Raji (cell line): ENCODE data around the gene AOPEP.

Experiments
- POLR2A ChIP-seq: IDR thresholded peaks from 2 replicates; pipeline ENCODE4 v1.6.1; 2011; ENCODE audit warnings: low read depth, low read length, control low read depth; ENCODE audit not compliant: insufficient read depth

AOPEP gene

DNA sequence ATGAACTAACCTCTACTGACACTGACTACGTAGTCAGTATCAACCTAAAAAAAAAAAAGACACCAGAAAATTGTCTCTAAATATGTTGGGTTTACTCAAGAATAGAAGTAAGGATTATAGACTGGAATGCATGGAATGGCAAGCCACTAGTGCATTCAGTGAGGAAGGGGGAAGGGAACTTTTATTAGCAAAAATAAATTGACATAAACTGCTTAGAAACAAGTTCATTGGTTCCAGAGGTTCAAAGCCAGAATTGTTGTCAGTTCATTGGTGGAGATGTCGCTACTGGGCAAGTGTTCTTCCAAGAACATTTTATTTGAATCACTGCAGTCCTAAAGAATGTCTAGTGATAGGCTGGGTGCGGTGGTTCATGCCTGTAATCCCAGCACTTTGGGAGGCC is 26.1 kb upstream of the AOPEP start:
- TF ChIP-seq POLR2A, result no peak

GRCh38 chr9:94703488-94704140 is 22.9 kb upstream of the AOPEP start:
- no peak for TF ChIP-seq POLR2A

DNA sequence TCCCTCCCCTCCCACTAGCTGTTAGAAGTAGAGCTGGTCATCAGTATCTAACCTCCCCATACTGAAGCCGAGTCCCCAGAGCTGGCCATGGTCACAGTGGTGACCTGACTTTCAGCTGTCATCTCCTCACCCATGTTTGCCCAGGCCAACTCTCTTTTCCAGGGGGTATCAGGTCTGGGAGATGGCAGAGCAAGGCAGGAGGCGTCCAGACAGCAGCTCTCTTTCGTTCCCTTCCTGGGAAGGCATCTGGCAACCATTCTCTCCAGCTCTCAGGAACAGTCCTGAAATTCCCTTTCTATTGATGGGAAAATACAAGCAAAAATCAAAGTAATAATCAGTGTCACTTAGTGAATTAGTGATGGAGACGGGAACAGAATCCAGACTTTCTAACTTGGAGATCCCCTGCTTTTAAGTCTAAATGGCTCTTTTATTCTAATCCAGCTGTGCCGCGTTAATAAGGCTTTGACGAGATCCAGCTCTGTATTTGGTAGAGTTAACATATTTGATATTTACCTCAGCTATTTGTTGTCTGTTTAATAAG is 21.3 kb upstream of the AOPEP start:
- TF ChIP-seq POLR2A, result no peak

GRCh38 chr9:94706922-94707321 is 19.6 kb upstream of the AOPEP start:
- no peak for TF ChIP-seq POLR2A

DNA sequence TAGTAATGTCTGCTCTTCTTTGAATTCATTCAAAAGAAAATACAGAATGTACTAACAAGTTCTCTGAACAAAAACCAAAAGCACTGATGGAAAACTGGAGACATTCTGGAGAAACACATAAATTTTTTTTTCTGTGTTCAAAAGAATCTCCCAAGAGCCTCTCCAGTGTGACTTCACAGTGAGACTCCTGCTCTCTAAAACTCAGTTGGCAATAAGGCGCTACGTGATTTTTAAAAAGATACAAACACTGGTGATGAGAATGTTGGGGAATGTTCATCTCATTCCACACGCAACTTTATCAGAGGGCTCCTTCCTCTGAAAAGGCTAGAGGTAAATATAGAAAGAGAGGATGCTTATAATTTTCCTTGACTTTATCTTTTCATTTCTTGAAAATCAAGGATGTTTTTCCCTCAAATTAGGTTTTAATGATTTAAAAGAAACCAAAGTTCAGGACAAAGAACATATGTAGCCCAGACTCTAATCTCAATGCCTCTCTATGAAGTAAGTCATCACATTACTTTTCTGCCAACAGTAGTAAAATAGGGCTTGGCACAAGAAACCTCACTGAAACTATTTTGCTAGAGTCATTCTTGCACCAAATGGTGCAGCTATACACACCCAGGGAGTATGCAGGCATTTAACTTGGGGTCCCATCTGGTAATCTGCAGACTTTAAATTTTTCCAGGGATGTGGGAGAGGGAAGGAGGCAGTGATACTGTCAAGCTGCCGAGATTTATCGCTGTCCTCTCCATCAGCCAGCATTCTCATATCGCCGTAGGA is 12.9 kb upstream of the AOPEP start:
- TF ChIP-seq POLR2A, result no peak

DNA sequence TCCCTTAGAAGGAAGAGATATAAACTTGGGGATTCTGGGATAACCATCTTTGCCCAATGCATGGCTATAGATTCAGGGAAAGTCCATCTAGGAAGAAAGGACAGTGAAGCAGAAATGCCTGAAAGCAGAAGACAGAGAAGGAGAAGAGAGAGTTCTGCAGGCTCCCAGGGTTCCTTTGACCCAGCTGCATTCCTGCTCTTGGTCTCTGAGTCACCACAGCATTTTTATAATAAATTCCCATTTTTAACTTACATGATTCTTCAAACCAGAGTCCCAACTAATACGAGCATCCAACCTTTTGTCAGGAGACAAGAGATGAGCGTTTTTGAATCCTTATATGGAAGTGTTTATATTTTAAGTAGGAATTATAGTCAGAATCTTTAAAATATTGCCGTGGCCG is 12.0 kb upstream of the AOPEP start:
- no peak for TF ChIP-seq POLR2A

GRCh38 chr9:94717761-94718160 is 8.7 kb upstream of the AOPEP start:
- no peak for TF ChIP-seq POLR2A

DNA sequence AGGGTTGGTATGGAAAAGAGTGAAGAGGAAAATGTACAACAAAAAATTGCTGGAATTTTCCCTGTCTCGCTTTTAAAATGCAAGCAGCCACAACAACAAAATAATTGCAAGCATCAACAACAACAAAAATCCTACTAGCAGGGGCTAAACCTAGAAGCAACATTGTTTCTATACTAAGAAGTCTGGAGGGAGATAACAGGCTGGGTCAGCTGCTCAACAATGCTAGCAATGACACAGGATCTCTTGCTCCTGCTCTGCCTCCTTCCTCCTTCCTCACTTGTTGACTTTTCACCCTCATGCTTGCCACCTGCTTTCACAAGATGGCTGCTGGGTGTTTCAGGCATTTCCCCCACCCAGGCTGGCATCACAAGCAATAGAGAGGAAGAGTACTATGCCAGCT is 7.6 kb upstream of the AOPEP start:
- TF ChIP-seq POLR2A, result no peak

GRCh38 chr9:94719878-94720277 is 6.6 kb upstream of the AOPEP start:
- TF ChIP-seq POLR2A, result no peak

DNA sequence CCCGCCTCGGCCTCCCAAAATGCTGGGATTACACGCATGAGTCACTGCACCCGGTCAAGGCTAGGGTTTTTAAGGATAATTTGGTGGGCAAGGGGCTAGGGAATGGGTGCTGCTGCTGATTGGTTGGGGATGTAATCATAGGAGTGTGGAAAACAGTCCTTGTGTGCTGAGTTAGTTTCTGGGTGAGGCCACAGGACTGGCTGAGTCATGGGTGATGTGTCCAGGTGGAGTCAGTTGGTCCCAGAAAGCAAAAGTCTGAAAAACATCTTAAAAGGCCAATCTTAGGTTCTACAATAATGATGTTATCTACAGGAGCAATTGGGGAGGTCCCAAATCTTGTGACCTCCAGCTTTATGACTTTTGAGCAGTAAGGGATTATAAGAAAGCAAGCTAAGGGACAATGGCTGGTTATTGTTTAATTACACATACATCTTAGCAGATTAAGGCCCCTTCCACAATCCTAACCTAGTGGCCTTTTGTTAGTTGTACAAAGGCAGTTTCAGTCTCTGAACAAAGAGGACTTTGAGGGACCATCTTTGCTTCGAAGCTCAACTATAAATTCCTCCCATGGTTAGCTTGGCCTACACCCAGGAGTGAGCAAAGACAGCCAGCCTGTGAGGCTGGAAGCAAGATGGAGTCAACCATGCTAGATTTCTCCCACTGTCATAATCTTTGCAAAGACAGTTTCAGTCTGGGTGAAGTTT is 5.5 kb upstream of the AOPEP start:
- no peak for TF ChIP-seq POLR2A

DNA sequence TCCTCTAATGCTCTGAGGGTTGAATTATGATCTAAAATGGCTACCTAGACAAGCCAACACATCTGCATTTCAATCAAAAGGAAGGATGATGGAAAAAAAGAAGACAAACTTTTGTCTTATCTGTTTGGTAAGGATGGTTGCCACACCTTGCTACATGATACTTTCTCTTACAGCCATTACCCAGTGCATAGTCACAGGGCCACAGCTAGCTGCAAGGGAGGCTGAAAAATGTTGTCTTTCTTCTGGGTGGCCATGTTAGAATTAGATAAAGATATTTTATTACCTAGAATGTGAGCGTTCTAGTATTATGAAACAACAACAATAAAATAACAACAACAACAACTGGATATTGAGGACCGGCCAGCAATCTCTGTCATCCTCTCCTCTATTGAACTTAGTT is 4.7 kb upstream of the AOPEP start:
- TF ChIP-seq POLR2A, result no peak

- no peak for TF ChIP-seq POLR2A
Observed at GRCh38 chr9:94725293-94725692, 1.2 kb upstream of the AOPEP start.

GRCh38 chr9:94728719-94729118 is 2.2 kb downstream of the AOPEP start:
- TF ChIP-seq POLR2A, result no peak

DNA sequence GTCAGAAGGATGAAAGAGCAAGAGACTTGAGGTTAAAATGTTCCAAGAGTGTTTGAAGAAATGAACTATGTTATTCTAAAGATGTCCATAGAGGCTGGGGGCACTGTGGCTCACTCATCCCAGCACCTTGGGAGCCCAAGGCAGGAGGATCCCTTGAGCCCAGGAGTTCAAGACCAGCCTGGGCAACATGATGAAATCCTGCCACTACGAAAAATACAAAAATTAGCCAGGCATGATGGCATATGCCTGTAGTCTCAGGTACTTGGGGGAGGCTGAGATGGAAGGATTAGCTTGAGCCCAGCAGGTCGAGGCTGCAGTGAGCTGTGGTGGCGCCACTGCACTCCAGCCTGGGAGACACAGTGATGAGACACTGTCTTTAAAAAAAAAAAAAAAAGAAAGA is 2.7 kb downstream of the AOPEP start:
- TF ChIP-seq POLR2A, result no peak

DNA sequence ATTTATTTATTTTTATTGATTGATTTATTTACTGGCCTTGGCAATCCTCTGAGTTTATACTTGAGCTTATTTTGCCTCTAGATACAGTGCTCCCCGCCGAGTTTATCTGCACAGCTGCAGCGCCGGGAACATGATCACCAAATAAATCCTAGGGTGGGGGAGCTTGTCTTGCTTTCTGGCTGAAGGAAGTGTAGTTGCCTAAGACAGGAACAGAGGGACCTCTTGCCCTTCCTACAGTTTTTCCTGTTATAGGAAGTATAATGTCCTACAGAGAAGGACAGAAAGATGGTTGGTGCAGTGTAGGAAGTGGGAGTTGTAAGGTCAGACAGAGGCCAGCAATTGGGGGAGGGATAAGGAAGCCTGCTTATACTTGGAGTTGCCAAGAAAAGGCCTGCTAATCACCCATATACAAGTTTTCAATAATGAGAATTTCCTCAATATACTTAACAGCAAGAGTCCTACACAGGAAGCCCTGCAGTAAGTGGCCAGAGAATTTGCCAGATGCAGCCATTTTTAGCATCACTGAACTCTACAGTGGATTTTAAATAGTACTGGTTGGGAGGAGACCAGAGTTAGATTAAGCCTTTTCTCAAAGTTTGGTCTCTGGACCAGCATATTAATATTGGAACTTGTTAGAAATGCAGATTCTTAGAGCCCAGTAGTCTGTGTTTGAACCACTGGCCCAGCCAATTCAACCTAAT is 7.7 kb downstream of the AOPEP start:
- no peak for TF ChIP-seq POLR2A

GRCh38 chr9:94736759-94737158 is 10.3 kb downstream of the AOPEP start:
- no peak for TF ChIP-seq POLR2A
